Smooth muscle cell (in vitro differentiated cells): ENCODE results near the gene MT4. TPM values are rescaled to one million over a fixed set of nuclear protein-coding genes. Genes with fewer than 3 reads are reported as not detected.

Experiments
- DNase-seq: peaks from one replicate; lab custom pipeline; 2025; ENCODE audit not compliant: unreplicated experiment; lab: John Stamatoyannopoulos, UW
- H2AFZ ChIP-seq: fragments of 200-600 bp; sonication (generic); 2 replicates; pipeline ENCODE4 v1.6.0; 2016; ENCODE audit warnings: antibody characterized with exemption, low read depth, mild to moderate bottlenecking
- H3F3A ChIP-seq: fragments of 200-600 bp; sonication (generic); 2 replicates; pipeline ENCODE4 v1.6.0; 2017; ENCODE audit warnings: antibody characterized with exemption, low read depth
- H3K27ac ChIP-seq: fragments of 200-600 bp; sonication (generic); 2 replicates; pipeline ENCODE4 v1.5.1; 2016; ENCODE audit warnings: low read depth, mild to moderate bottlenecking
- H3K27me3 ChIP-seq: fragments of 200-600 bp; sonication (generic); 2 replicates; pipeline ENCODE4 v1.6.1; 2016; ENCODE audit warnings: low read depth, mild to moderate bottlenecking
- H3K36me3 ChIP-seq: fragments of 200-600 bp; sonication (generic); 2 replicates; pipeline ENCODE4 v1.5.1; 2016; ENCODE audit warnings: low read depth
- H3K4me1 ChIP-seq: fragments of 200-600 bp; sonication (generic); 2 replicates; pipeline ENCODE4 v1.5.1; 2016; ENCODE audit warnings: low read depth
- H3K4me2 ChIP-seq: fragments of 200-600 bp; sonication (generic); 2 replicates; pipeline ENCODE4 v1.6.0; 2016; ENCODE audit warnings: mild to moderate bottlenecking
- H3K4me3 ChIP-seq: fragments of 200-600 bp; sonication (generic); 2 replicates; pipeline ENCODE4 v1.5.1; 2016; ENCODE audit warnings: mild to moderate bottlenecking
- H3K79me2 ChIP-seq: fragments of 200-600 bp; sonication (generic); 2 replicates; pipeline ENCODE4 v1.6.0; 2016; ENCODE audit warnings: low read depth, mild to moderate bottlenecking
- H3K9ac ChIP-seq: fragments of 200-600 bp; sonication (generic); 2 replicates; pipeline ENCODE4 v1.6.0; 2016; ENCODE audit warnings: low read depth
- H3K9me3 ChIP-seq: fragments of 200-600 bp; sonication (generic); replicated peaks from 2 replicates; pipeline ENCODE4 v1.5.1; 2016; ENCODE audit warnings: low read depth
- H4K20me1 ChIP-seq: fragments of 200-600 bp; sonication (generic); 2 replicates; pipeline ENCODE4 v1.6.0; 2016; ENCODE audit warnings: low read depth
- WGBS: methylation state at CpG from one replicate; pipeline ENCODE4 v1.1.7; 2016; ENCODE audit warnings: low lambda C conversion rate; 5-methylcytosine and 5-hydroxymethylcytosine counted together
- polyA plus RNA-seq: library from polyadenylated mRNA; unstranded; fragments of >200 nt; fragmentation: Nextera tagmentation; extraction: Ambion mirVana; gene quantifications from 2 replicates; pipeline ENCODE4 v1.2.1, GENCODE V29; 2016
- total RNA-seq: library from RNA; depleted of rRNA; stranded (reverse); fragments of >200 nt; gene quantifications from 2 replicates; pipeline ENCODE4 v1.2.3, GENCODE V29; 2014
- TF ChIP-seq, protein P1 (sequence below): fragments of 200-600 bp; sonication (generic); IDR thresholded peaks from 2 replicates; pipeline ENCODE4 v1.5.1; 2017; ENCODE audit warnings: borderline replicate concordance, mild to moderate bottlenecking, antibody characterized with exemption; ENCODE audit not compliant: insufficient read depth, poor library complexity, severe bottlenecking

Gene MT4
- total and polyA plus RNA-seq, 2 experiments from 2014 or later = not detected

DNA sequence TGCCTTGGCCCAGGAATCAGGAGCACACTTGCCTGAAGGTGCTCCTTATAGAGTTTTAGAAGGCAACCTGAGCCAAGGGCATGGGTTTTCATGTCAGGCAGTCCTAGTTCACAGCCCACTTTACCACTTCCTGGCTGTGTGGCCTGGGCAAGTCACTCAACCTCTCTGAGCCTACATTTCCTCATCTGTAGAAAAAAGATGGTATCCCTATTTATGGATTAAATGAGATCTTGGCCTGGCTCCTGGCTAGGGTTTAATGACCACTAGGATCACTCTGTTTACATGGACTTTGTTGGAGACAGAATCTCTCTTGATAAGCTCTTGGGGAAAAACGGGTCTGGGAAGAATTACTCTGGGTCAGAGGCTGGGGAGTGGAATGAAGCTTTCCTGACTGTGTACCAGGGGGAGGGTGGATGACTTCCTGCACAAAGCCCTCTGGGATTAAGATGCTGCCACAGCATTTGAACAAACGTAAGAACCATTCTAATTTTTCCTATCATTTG lies 45.8 kb downstream of the MT4 start:
- peaks cover 18% of the 10 kb centered on the region for H3K4me1 ChIP-seq
- no peak for DNase-seq
- H3K9me3 ChIP-seq = no peaks in the 10 kb centered on the region
- TF ChIP-seq, protein P1, sequence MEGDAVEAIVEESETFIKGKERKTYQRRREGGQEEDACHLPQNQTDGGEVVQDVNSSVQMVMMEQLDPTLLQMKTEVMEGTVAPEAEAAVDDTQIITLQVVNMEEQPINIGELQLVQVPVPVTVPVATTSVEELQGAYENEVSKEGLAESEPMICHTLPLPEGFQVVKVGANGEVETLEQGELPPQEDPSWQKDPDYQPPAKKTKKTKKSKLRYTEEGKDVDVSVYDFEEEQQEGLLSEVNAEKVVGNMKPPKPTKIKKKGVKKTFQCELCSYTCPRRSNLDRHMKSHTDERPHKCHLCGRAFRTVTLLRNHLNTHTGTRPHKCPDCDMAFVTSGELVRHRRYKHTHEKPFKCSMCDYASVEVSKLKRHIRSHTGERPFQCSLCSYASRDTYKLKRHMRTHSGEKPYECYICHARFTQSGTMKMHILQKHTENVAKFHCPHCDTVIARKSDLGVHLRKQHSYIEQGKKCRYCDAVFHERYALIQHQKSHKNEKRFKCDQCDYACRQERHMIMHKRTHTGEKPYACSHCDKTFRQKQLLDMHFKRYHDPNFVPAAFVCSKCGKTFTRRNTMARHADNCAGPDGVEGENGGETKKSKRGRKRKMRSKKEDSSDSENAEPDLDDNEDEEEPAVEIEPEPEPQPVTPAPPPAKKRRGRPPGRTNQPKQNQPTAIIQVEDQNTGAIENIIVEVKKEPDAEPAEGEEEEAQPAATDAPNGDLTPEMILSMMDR = no peak
- H3K27me3 ChIP-seq = no peaks in the 10 kb centered on the region
- no peaks in the 10 kb centered on the region for H4K20me1 ChIP-seq
- WGBS = 18% methylated on average over 2 of the region's 2 CpGs
- H3K4me2 ChIP-seq = peak overlapping the region; percentile 88
- peak overlapping the region; percentile 92 for H3K27ac ChIP-seq
- H3K36me3 ChIP-seq = no peaks in the 10 kb centered on the region
- H3F3A ChIP-seq = peaks cover 23% of the 10 kb centered on the region
- no peak overlapping the region for H2AFZ ChIP-seq
- H3K4me3 ChIP-seq = no peak overlapping the region
- H3K9ac ChIP-seq = peak overlapping the region; percentile 50
- H3K79me2 ChIP-seq = no peaks in the 10 kb centered on the region

DNA sequence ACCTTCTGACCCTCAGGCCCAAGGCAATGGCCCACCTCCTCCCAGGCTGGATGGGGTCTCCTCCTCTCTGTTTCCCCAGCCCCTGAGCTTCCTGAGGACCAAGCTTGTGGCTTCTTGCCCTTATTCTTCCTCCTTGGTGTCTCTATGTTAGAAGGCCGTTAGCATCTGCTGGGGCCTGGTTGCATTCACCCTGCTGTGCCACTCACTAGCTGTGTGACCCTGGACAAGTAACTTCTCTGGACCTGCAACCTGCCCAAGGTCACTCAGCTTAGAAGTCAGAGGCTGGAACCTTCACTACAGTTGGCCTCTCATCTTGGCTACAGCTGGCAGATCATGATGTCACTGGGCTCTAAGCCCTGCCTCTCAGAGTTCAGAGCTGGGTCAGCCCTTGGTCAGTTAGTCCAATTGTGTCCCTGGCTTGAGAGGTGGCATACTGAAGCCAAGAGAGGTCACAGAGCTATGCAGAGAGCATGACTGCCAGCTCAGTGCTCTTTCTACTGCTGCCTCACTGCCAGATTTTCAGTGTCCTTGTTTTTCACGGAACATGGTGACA lies 46.5 kb downstream of the MT4 start:
- DNase-seq = no peak
- WGBS = 83% methylated on average over 2 of the region's 2 CpGs
- H3K9ac ChIP-seq = no peak overlapping the region
- H3K9me3 ChIP-seq = no peaks in the 10 kb centered on the region
- H3K4me2 ChIP-seq = peak overlapping the region; percentile 88
- H3K4me1 ChIP-seq = peaks cover 18% of the 10 kb centered on the region
- H3K36me3 ChIP-seq = no peaks in the 10 kb centered on the region
- H3K27me3 ChIP-seq = peaks cover 3% of the 10 kb centered on the region
- H4K20me1 ChIP-seq = no peaks in the 10 kb centered on the region
- H3K27ac ChIP-seq = peak overlapping the region; percentile 92
- peaks cover 23% of the 10 kb centered on the region for H3F3A ChIP-seq
- no peak overlapping the region for H3K4me3 ChIP-seq
- no peak overlapping the region for H2AFZ ChIP-seq
- no peaks in the 10 kb centered on the region for H3K79me2 ChIP-seq
- TF ChIP-seq, protein P1 = no peak

DNA sequence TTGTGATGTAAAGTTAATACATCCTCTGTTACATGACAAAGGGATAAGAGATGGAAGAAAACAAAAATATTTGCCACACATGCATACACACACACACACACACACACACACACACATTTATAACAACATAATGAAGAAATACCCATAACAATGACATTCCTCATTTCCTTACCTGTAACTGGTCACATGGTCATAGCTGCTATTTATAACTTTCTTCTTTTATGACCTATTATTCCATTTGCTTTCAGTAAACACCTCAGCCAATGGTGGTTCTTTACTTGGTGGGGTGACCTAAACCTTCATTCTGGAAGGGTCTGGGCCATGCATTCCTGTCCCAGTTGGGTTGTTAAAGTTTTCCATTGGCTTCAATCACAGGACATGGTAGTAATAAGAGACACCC lies 48.8 kb downstream of the MT4 start:
- H3K4me1 ChIP-seq = peaks cover 15% of the 10 kb centered on the region
- peaks cover 14% of the 10 kb centered on the region for H3F3A ChIP-seq
- H2AFZ ChIP-seq = no peak overlapping the region
- no peak for DNase-seq
- H3K36me3 ChIP-seq = no peaks in the 10 kb centered on the region
- TF ChIP-seq, protein P1 = no peak
- H3K9me3 ChIP-seq = no peaks in the 10 kb centered on the region
- H3K27ac ChIP-seq = no peak overlapping the region
- H3K79me2 ChIP-seq = no peaks in the 10 kb centered on the region
- H3K4me2 ChIP-seq = no peak overlapping the region
- H3K9ac ChIP-seq = no peak overlapping the region
- no peak overlapping the region for H3K4me3 ChIP-seq
- no peaks in the 10 kb centered on the region for H4K20me1 ChIP-seq
- peaks cover 26% of the 10 kb centered on the region for H3K27me3 ChIP-seq

DNA sequence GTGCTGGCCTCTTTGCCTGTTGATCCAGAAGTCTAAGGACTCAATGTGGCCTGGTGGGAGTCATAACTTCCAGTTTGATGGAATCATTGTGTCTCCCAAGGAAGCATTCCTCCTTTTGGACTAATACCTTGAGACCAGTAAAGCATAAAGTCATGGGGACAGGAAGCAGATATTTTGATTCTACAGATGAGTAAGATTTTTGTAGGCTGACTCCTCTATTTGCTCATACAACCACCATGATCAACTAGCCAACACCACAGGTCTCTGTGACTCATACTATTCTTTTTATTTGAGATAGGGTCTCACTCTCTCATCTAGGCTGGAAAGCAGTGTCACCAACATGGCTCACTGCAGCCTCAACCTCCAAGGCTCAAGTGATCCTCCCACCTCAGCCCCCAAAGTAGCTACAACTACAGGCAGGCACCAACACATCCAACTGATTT lies 49.7 kb downstream of the MT4 start:
- no peak overlapping the region for H3K4me2 ChIP-seq
- no peak overlapping the region for H3K9ac ChIP-seq
- H3F3A ChIP-seq = peaks cover 5% of the 10 kb centered on the region
- TF ChIP-seq, protein P1 = no peak
- no peaks in the 10 kb centered on the region for H3K36me3 ChIP-seq
- no peak overlapping the region for H3K27ac ChIP-seq
- peaks cover 35% of the 10 kb centered on the region for H3K27me3 ChIP-seq
- no peak overlapping the region for H2AFZ ChIP-seq
- no peak for DNase-seq
- H3K79me2 ChIP-seq = no peaks in the 10 kb centered on the region
- peaks cover 7% of the 10 kb centered on the region for H3K4me1 ChIP-seq
- no peak overlapping the region for H3K4me3 ChIP-seq
- no peaks in the 10 kb centered on the region for H4K20me1 ChIP-seq
- no peaks in the 10 kb centered on the region for H3K9me3 ChIP-seq
